ENCODE results near the gene ENTPD2. TPM values are rescaled to one million over a fixed set of nuclear protein-coding genes. Genes with fewer than 3 reads are reported as not detected.

ENTPD2 gene
- total and polyA plus RNA-seq, 2 of the 4 experiments (the other 2 are of a cell fraction), result not detected

DNA sequence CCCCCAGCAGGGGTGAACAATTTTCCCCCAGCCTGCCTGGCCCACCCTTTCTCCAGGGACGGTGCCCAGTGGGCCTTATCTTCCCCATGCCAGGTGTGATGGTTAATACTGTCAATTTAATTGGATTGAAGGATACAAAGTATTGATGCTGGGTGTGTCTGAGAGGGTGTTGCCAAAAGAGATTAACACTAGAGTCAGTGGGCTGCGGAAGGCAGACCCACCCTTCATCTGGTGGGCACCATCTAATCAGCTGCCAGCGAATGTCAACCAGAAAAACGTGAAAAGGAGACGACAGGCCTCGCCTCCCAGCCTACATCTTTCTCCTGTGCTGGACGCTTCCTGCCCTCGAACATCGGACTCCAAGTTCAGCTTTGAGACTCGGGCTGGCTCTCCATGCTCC lies 16.4 kb downstream of the ENTPD2 start:
- Histone ChIP-seq H3K27me3 (ENCODE audit: control insufficient read depth, insufficient read depth, low read length) (peaks cover 2% of the 10 kb centered on the region; the same call in 1 of the 2 replicates), H3K27ac (ENCODE audit: insufficient read depth, low read length) (no peak overlapping the region), H3K4me3 (ENCODE audit: insufficient read depth, low read depth, low read length) (no peak overlapping the region), H3K9me1 (ENCODE audit: insufficient read depth, low read length) (no peaks in the 10 kb centered on the region), H4K20me1 (ENCODE audit: insufficient read depth, low read length) (peaks cover 7% of the 10 kb centered on the region; the same call in 1 of the 2 replicates), H3K56ac (ENCODE audit: extremely low read depth, insufficient read depth, low read length) (no peak overlapping the region), H4K91ac (ENCODE audit: insufficient read depth, low read depth, low read length) (no peak overlapping the region), H4K5ac (ENCODE audit: low read depth, low read length) (no peak overlapping the region), H3K9ac (ENCODE audit: low read depth, low read length) (no peak overlapping the region), H2BK15ac (ENCODE audit: low read depth, low read length) (no peak overlapping the region), H2AK5ac (ENCODE audit: low read depth, low read length) (no peak overlapping the region), H2BK5ac (ENCODE audit: low read depth, low read length, poor library complexity, severe bottlenecking) (no peak overlapping the region), H3K9me3 (ENCODE audit: control insufficient read depth, insufficient read depth, low read length) (no peaks in the 10 kb centered on the region), H3K4me1 (ENCODE audit: control insufficient read depth, insufficient read depth, low read length) (no peaks in the 10 kb centered on the region), H2BK120ac (ENCODE audit: low read depth, low read length) (no peak overlapping the region), H3K14ac (replicated peaks; ENCODE audit: low read depth, low read length) (no peak overlapping the region), H3K79me1 (ENCODE audit: low read depth in 1 of 2, low read length in 2 of 2) (no peaks in the 10 kb centered on the region), H3K36me3 (ENCODE audit: control insufficient read depth, insufficient read depth, low read length) (peaks cover 17% of the 10 kb centered on the region), H4K8ac (ENCODE audit: low read depth in 2 of 2, low read length in 2 of 2) (no peak overlapping the region), H3K23ac (ENCODE audit: low read depth, low read length) (no peak overlapping the region), H2AK9ac (replicated peaks; ENCODE audit: low read depth, low read length, poor library complexity) (no peak overlapping the region), H2BK20ac (ENCODE audit: low read depth, low read length) (no peak overlapping the region), H2AFZ (replicated peaks; ENCODE audit: low read length, poor library complexity) (no peak overlapping the region), H3K4me2 (ENCODE audit: low read depth, low read length) (no peak overlapping the region), H3K4ac (ENCODE audit: low read depth, low read length) (no peak overlapping the region), H3K18ac (ENCODE audit: low read depth, low read length) (no peak overlapping the region)
- DNase-seq (no peak), ATAC-seq (ENCODE audit: low read depth) (no peak)
- ChIA-PET POLR2A (ENCODE audit: unreplicated experiment) (no interaction called here), CTCF (interaction anchor here (0.6 kb wide), 1 partner anchor 202 kb away, joined by 3 read pairs; no protein-coding TSS in a partner anchor)
- intact Hi-C loops (cut with micrococcal nuclease) (no loop called here), in situ Hi-C loops (cut with MboI; ENCODE audit: low sequenced_read_pairs) (loop anchor here (10.0 kb wide), 1 partner anchor 253 kb away; no protein-coding TSS in a partner anchor), dilution Hi-C loops (cut with HindIII; ENCODE audit: low sequenced_read_pairs, unreplicated experiment) (no loop called here)
- no TSS peak for BruUV-seq (replicated peaks)
- TF ChIP-seq POLR2A (IDR thresholded peaks at IDR 0.05; ENCODE audit: low read depth, low read length) (no peak), RCOR1 (IDR thresholded peaks at IDR 0.05; ENCODE audit: insufficient replicate concordance, low read length) (no peak), BHLHE40 (IDR thresholded peaks at IDR 0.05; ENCODE audit: low read depth, low read length) (no peak), CEBPB (IDR thresholded peaks at IDR 0.05; ENCODE audit: low read depth, low read length) (no peak), RAD21 (IDR thresholded peaks at IDR 0.05; ENCODE audit: low read length) (no peak), FOS (IDR thresholded peaks at IDR 0.05; ENCODE audit: low read depth, low read length) (no peak), MAZ (IDR thresholded peaks at IDR 0.05; ENCODE audit: borderline replicate concordance, low read depth, low read length) (no peak), ELK1 (IDR thresholded peaks at IDR 0.05; ENCODE audit: borderline replicate concordance, low read depth, low read length) (no peak), MXI1 (IDR thresholded peaks at IDR 0.05; ENCODE audit: borderline replicate concordance, low read depth, low read length) (no peak), NFE2L2 (IDR thresholded peaks at IDR 0.05; ENCODE audit: low read depth, low read length) (no peak), SMC3 (IDR thresholded peaks at IDR 0.05; ENCODE audit: low read depth, low read length) (no peak), MAFK (IDR thresholded peaks at IDR 0.05; ENCODE audit: low read depth, low read length) (no peak), CHD1 (IDR thresholded peaks at IDR 0.05; ENCODE audit: low read depth, low read length) (no peak), USF2 (IDR thresholded peaks at IDR 0.05; ENCODE audit: low read depth, low read length) (no peak), RFX5 (IDR thresholded peaks at IDR 0.05; ENCODE audit: low read depth, low read length) (no peak)
- TF ChIP-seq, protein P1, sequence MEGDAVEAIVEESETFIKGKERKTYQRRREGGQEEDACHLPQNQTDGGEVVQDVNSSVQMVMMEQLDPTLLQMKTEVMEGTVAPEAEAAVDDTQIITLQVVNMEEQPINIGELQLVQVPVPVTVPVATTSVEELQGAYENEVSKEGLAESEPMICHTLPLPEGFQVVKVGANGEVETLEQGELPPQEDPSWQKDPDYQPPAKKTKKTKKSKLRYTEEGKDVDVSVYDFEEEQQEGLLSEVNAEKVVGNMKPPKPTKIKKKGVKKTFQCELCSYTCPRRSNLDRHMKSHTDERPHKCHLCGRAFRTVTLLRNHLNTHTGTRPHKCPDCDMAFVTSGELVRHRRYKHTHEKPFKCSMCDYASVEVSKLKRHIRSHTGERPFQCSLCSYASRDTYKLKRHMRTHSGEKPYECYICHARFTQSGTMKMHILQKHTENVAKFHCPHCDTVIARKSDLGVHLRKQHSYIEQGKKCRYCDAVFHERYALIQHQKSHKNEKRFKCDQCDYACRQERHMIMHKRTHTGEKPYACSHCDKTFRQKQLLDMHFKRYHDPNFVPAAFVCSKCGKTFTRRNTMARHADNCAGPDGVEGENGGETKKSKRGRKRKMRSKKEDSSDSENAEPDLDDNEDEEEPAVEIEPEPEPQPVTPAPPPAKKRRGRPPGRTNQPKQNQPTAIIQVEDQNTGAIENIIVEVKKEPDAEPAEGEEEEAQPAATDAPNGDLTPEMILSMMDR (conservative IDR thresholded peaks at IDR 0.05; ENCODE audit: low read depth, low read length), result no peak
- WGBS, 2 experiments (ENCODE audit: extremely low coverage in 2 of 2, insufficient read length in 1 of 2), result 60% methylated on average over 1 of the region's 10 CpGs; no CpG with 5 or more reads in 1 of the 2 experiments

Data from IMR-90 (cell line).